ENCODE data around the gene MICAL3. TPM values are rescaled to one million over a fixed set of nuclear protein-coding genes. Genes with fewer than 3 reads are reported as not detected.
A peak's percentile ranks its signal among the peaks of the same experiment; 100 is the strongest.

Gene MICAL3
- total and polyA plus RNA-seq, 9 of the 15 experiments (the other 6 are each of a cell fraction or from before 2014, with no cell fraction given): 0.53 to 32.1 (median 12.3) TPM

DNA sequence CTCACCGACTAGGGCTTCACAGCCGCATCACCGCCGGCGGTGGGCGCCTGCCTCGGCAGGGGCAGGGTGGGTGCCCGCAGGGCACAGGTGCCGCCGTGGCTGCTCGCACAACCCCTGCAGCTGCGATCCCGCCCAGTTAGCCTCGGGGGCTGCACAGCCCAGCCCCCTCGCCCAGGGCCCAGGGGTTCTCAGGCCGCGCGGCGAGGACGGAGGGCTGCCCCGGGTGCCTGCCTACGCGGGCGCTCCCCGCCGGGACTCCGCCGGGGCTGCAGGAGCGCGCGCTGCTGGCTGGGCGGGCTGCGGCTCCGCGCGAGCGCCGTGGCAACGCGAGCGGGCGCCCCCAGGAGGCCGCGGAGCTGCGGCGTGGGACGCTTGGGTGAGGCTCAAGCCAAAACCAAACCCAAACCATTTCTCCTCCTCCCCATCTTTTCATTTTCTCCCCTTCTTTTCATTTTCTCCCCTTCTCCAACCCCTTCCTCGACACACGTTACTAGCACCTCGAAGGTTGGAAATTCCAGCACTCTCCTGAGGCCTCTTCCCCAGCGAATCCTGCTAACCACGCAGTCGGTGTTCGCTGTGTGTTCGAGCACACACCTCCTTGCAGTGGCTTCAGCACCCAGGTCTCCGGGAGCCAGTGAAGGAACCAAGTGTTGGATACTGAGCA is at the start of gene MICAL3 (continued):
- TF ChIP-seq BRD4 (IDR thresholded peaks at IDR 0.05) (no peak), RNF219 (CRISPR knock-in tag; IDR thresholded peaks at IDR 0.05) (no peak), ZNF316 (IDR thresholded peaks at IDR 0.05) (no peak), STAG1 (CRISPR knock-in tag; IDR thresholded peaks at IDR 0.05; ENCODE audit: borderline replicate concordance) (peak; percentile 27; the same call in 1 of the 2 replicates), TEAD4 (IDR thresholded peaks at IDR 0.05; ENCODE audit: low read length) (no peak), TEAD4 (CRISPR knock-in tag; IDR thresholded peaks at IDR 0.05; ENCODE audit: borderline replicate concordance) (no peak), NONO (IDR thresholded peaks at IDR 0.05; ENCODE audit: low read depth in 2 of 2, low read length in 1 of 2) (peak in 1 of 2 experiments; percentile 72; a peak in 1 of 4 replicates), HINFP (tag; conservative IDR thresholded peaks at IDR 0.05; ENCODE audit: low read depth) (0 out of 2 replicates have a peak, but pooled peaks have one; percentile 15), SPI1 (IDR thresholded peaks at IDR 0.05; ENCODE audit: borderline replicate concordance, low read depth, low read length) (no peak), CBX3 (IDR thresholded peaks at IDR 0.05; ENCODE audit: borderline replicate concordance in 1 of 2, low read length in 2 of 2) (no peak), CTBP1 (IDR thresholded peaks at IDR 0.05; ENCODE audit: borderline replicate concordance) (peak; percentile 80; the same call in 1 of the 2 replicates), ZNF445 (CRISPR knock-in tag; IDR thresholded peaks at IDR 0.05; ENCODE audit: low read depth) (no peak), ZNF318 (IDR thresholded peaks at IDR 0.05; ENCODE audit: borderline replicate concordance in 1 of 2, low read depth in 1 of 2) (no peak), RUNX1 (IDR thresholded peaks at IDR 0.05; ENCODE audit: low read depth) (no peak), BRD9 (IDR thresholded peaks at IDR 0.05; ENCODE audit: low read depth, partially characterized antibody) (no peak), HDAC2 (IDR thresholded peaks at IDR 0.05) (no peak)

Data from K562 (cell line).